WERI-Rb-1 (cell line): Measurements from ENCODE around the gene EPHA4.
"Not testable (repeated sequence)": the region's sequence is repeated elsewhere in the genome, so short reads cannot be mapped to it uniquely, and the experiment has no call there.

Source experiments
- DNase-seq: peaks from one replicate; pipeline ENCODE4 v3.0.0-alpha.2; 2020
- H3K27ac ChIP-seq: fragments of 250-450 bp; sonication (Bioruptor Pico); 2 replicates; pipeline ENCODE4 v1.5.1; 2020; ENCODE audit warnings: mild to moderate bottlenecking, moderate library complexity
- H3K27me3 ChIP-seq: fragments of 250-450 bp; sonication (Bioruptor Pico); 2 replicates; pipeline ENCODE4 v1.5.1; 2021; ENCODE audit warnings: mild to moderate bottlenecking, low read depth, moderate library complexity; ENCODE audit not compliant: insufficient read depth, severe bottlenecking
- H3K36me3 ChIP-seq: fragments of 250-450 bp; sonication (Bioruptor Pico); 2 replicates; pipeline ENCODE4 v1.5.1; 2020; ENCODE audit warnings: mild to moderate bottlenecking, moderate library complexity
- H3K4me3 ChIP-seq: 2 replicates; pipeline ENCODE4 v1.5.1; 2011; ENCODE audit warnings: low read depth, mild to moderate bottlenecking, control low read depth, low read length
- H3K9me3 ChIP-seq: fragments of 250-450 bp; sonication (Bioruptor Pico); 2 replicates; pipeline ENCODE4 v1.5.1; 2021; ENCODE audit warnings: mild to moderate bottlenecking, moderate library complexity; ENCODE audit not compliant: severe bottlenecking
- CTCF ChIP-seq: IDR thresholded peaks from 2 replicates; pipeline ENCODE4 v1.5.1; 2011; ENCODE audit warnings: low read depth, mild to moderate bottlenecking, control low read depth, inconsistent platforms, low read length

The EPHA4 gene

GRCh38 chr2:221515864-221516263 is 56.2 kb downstream of the EPHA4 start:
- DNase-seq, result no peak
- Histone ChIP-seq H3K27me3 (no peaks in the 10 kb centered on the region), H3K36me3 (no peaks in the 10 kb centered on the region), H3K4me3 (no peak overlapping the region), H3K27ac (no peak overlapping the region), H3K9me3 (no peaks in the 10 kb centered on the region)
- no peak for TF ChIP-seq CTCF

GRCh38 chr2:221514305-221515040 is 57.6 kb downstream of the EPHA4 start:
- Histone ChIP-seq H3K4me3 (no peak overlapping the region), H3K27ac (no peak overlapping the region), H3K36me3 (no peaks in the 10 kb centered on the region), H3K27me3 (no peaks in the 10 kb centered on the region), H3K9me3 (no peaks in the 10 kb centered on the region)
- no peak for TF ChIP-seq CTCF
- no peak for DNase-seq

- H3K9me3 ChIP-seq, result no peaks in the 10 kb centered on the region
- DNase-seq, result no peak
- no peaks in the 10 kb centered on the region for H3K36me3 ChIP-seq
- TF ChIP-seq CTCF, result no peak
- H3K27ac ChIP-seq, result no peak overlapping the region
- no peak overlapping the region for H3K4me3 ChIP-seq
- H3K27me3 ChIP-seq, result no peaks in the 10 kb centered on the region
These were observed 58.9 kb downstream of the EPHA4 start for GRCh38 chr2:221513232-221513631.

- H3K36me3 ChIP-seq, DNase-seq, H3K4me3 ChIP-seq, H3K27ac ChIP-seq, H3K27me3 ChIP-seq, H3K9me3 ChIP-seq: not testable (repeated sequence)
These were observed 60.8 kb downstream of the EPHA4 start for GRCh38 chr2:221511325-221511724.

GRCh38 chr2:221506469-221506868 is 65.6 kb downstream of the EPHA4 start:
- DNase-seq, result no peak
- no peak overlapping the region for H3K4me3 ChIP-seq
- H3K27ac ChIP-seq, result no peak overlapping the region
- no peaks in the 10 kb centered on the region for H3K27me3 ChIP-seq
- H3K36me3 ChIP-seq, result no peaks in the 10 kb centered on the region
- TF ChIP-seq CTCF, result no peak
- no peaks in the 10 kb centered on the region for H3K9me3 ChIP-seq

- no peak for TF ChIP-seq CTCF
- no peak overlapping the region for H3K27ac ChIP-seq
- H3K27me3 ChIP-seq, result no peaks in the 10 kb centered on the region
- no peak overlapping the region for H3K4me3 ChIP-seq
- no peak for DNase-seq
- H3K9me3 ChIP-seq, result no peaks in the 10 kb centered on the region
- no peaks in the 10 kb centered on the region for H3K36me3 ChIP-seq
These were observed 66.5 kb downstream of the EPHA4 start for GRCh38 chr2:221505605-221506004.
